ENCODE data around the gene GOLGA2. TPM values are rescaled to one million over a fixed set of nuclear protein-coding genes. Genes with fewer than 3 reads are reported as not detected.
"Not testable (repeated sequence)": the region's sequence is repeated elsewhere in the genome, so short reads cannot be mapped to it uniquely, and the experiment has no call there.

GOLGA2 gene
- total RNA-seq, 4 donors from 2014 or later, result 81.8 to 123 (median 116) TPM

DNA sequence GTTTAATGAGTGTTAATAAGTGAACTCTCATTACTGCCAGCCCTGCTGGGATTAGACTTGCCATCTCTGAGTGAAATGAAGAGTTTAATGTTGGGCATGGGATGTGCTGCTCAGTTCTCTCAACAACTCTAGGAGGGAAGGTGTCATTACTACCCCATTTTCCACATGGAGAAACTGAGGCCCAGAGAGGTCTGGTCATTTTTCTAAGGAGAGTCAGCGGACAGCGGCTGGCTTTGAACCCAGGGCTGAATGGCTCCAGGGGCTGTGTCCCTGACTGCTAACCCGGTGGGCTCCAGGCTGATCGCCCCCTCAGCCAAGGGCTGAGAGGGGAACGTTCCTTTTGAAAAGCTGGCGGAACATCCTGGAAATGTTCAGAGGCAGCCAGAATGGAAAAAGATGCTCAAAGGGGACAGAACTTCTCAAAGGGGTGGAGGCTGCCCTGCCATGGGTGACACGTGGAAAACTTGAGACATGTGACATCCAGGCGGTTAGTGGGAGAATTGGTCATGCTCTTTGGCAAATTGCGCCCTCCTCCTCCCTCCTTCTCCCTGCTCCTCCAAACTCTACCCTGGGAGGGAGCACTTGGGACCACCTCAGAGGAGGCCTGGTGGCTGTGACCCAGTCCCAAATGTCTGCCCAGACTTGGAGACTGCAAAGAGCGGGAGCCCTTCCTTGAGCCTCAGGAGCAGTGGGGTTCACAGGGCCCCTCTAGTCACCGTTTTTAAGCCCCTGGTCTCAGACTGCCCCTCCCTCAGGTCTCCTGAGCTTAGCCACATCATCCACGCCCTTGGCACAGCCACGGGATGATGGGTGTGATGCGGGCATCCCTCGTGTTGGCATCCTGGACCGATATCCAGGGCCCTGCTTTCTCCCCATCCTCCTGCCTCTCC is 43.9 kb downstream of the GOLGA2 start:
- 48% methylated on average over 16 of the region's 16 CpGs for WGBS, 2 donors
- no peak overlapping the region for H3K4me3 ChIP-seq (ENCODE audit: low read depth, poor library complexity, severe bottlenecking)
- DNase-seq (ENCODE audit: low spot score in 2 of 2), result peak; percentile 86 to 94
- intact Hi-C loops (cut with DNase I; ENCODE audit: low total_unique reads), result no loop called here
- TF ChIP-seq, protein P1, sequence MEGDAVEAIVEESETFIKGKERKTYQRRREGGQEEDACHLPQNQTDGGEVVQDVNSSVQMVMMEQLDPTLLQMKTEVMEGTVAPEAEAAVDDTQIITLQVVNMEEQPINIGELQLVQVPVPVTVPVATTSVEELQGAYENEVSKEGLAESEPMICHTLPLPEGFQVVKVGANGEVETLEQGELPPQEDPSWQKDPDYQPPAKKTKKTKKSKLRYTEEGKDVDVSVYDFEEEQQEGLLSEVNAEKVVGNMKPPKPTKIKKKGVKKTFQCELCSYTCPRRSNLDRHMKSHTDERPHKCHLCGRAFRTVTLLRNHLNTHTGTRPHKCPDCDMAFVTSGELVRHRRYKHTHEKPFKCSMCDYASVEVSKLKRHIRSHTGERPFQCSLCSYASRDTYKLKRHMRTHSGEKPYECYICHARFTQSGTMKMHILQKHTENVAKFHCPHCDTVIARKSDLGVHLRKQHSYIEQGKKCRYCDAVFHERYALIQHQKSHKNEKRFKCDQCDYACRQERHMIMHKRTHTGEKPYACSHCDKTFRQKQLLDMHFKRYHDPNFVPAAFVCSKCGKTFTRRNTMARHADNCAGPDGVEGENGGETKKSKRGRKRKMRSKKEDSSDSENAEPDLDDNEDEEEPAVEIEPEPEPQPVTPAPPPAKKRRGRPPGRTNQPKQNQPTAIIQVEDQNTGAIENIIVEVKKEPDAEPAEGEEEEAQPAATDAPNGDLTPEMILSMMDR (IDR thresholded peaks at IDR 0.05), result no peak
- TF ChIP-seq POLR2A (IDR thresholded peaks at IDR 0.05), result no peak

DNA sequence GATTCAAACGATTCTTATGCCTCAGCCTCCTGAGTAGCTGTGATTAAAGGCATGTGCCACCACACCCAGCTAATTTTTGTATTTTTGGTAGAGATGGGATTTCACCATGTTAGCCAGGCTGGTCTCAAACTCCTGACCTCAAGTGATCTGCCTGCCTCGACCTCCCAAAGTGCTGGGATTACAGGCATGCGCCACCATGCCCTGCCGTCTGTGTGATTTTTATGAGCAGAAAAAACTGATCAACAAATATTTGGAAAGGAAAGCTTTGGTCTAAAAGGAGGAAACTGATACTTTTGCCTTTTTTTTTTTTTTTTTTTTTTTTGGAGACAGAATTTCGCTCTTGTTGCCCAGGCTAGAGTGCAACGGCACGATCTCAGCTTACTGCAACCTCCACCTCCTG is 44.9 kb downstream of the GOLGA2 start:
- WGBS, 2 donors, result 60 to 70% methylated on average over 7 of the region's 7 CpGs
- DNase-seq (ENCODE audit: low spot score in 2 of 2); H3K4me3 ChIP-seq (ENCODE audit: low read depth, poor library complexity, severe bottlenecking); intact Hi-C loops (cut with DNase I; ENCODE audit: low total_unique reads): not testable (repeated sequence)

GRCh38 chr9:128226412-128226801 is 49.4 kb downstream of the GOLGA2 start:
- no peak for DNase-seq (ENCODE audit: low spot score in 2 of 2)
- WGBS, 2 donors, result 79 to 81% methylated on average over 5 of the region's 5 CpGs
- TF ChIP-seq POLR2A (IDR thresholded peaks at IDR 0.05), result no peak
- TF ChIP-seq, protein P1 (IDR thresholded peaks at IDR 0.05), result no peak
- intact Hi-C loops (cut with DNase I; ENCODE audit: low total_unique reads), result no loop called here
- no peak overlapping the region for H3K4me3 ChIP-seq (ENCODE audit: low read depth, poor library complexity, severe bottlenecking)

GRCh38 chr9:128225770-128226411 is 49.9 kb downstream of the GOLGA2 start:
- intact Hi-C loops (cut with DNase I; ENCODE audit: low total_unique reads), result no loop called here
- no peak overlapping the region for H3K4me3 ChIP-seq (ENCODE audit: low read depth, poor library complexity, severe bottlenecking)
- WGBS, 2 donors, result 72 to 74% methylated on average over 19 of the region's 19 CpGs
- DNase-seq (ENCODE audit: low spot score in 2 of 2), result no peak
- TF ChIP-seq, protein P1 (IDR thresholded peaks at IDR 0.05), result no peak
- no peak for TF ChIP-seq POLR2A (IDR thresholded peaks at IDR 0.05)

GRCh38 chr9:128224877-128225276 is 50.9 kb downstream of the GOLGA2 start:
- 93 to 98% methylated on average over 7 of the region's 7 CpGs for WGBS, 2 donors
- no peak for DNase-seq (ENCODE audit: low spot score in 2 of 2)
- intact Hi-C loops (cut with DNase I; ENCODE audit: low total_unique reads), result no loop called here
- H3K4me3 ChIP-seq (ENCODE audit: low read depth, poor library complexity, severe bottlenecking), result no peak overlapping the region
- TF ChIP-seq, protein P1 (IDR thresholded peaks at IDR 0.05), result no peak
- TF ChIP-seq POLR2A (IDR thresholded peaks at IDR 0.05), result no peak

- no peak for DNase-seq (ENCODE audit: low spot score in 2 of 2)
- no peak overlapping the region for H3K4me3 ChIP-seq (ENCODE audit: low read depth, poor library complexity, severe bottlenecking)
- WGBS, 2 donors, result 86 to 89% methylated on average over 13 of the region's 13 CpGs
- intact Hi-C loops (cut with DNase I; ENCODE audit: low total_unique reads), result no loop called here
- TF ChIP-seq POLR2A (IDR thresholded peaks at IDR 0.05), result no peak
- TF ChIP-seq, protein P1 (IDR thresholded peaks at IDR 0.05), result no peak
Observed at GRCh38 chr9:128222880-128223670, 52.7 kb downstream of the GOLGA2 start.
